Parathyroid adenoma (tissue), 2 donors: ENCODE measurements around the gene SELENOF.

Source experiments
- H2AFZ ChIP-seq: fragments of 300-600 bp; sonication (generic); one replicate; pipeline ENCODE4 v1.7.0; 2017; ENCODE audit warnings: antibody characterized with exemption, mild to moderate bottlenecking
- H3K27ac ChIP-seq: fragments of 300-600 bp; sonication (generic); one replicate; pipeline ENCODE4 v1.7.0; 2017
- H3K27me3 ChIP-seq: fragments of 300-600 bp; sonication (generic); one replicate; pipeline ENCODE4 v1.7.0; 2017; ENCODE audit warnings: low read length; ENCODE audit not compliant: control insufficient read depth, insufficient read depth
- H3K36me3 ChIP-seq: fragments of 300-600 bp; sonication (generic); one replicate; pipeline ENCODE4 v1.7.0; 2017; ENCODE audit warnings: low read length; ENCODE audit not compliant: control insufficient read depth, insufficient read depth
- H3K4me1 ChIP-seq: fragments of 300-600 bp; sonication (generic); one replicate; pipeline ENCODE4 v1.7.0; 2017; ENCODE audit warnings: control low read depth
- H3K4me2 ChIP-seq: fragments of 300-600 bp; sonication (generic); one replicate; pipeline ENCODE4 v1.7.0; 2017; ENCODE audit warnings: low read length
- H3K4me3 ChIP-seq: fragments of 300-600 bp; sonication (generic); one replicate; pipeline ENCODE4 v1.7.0; 2017; ENCODE audit warnings: low read depth, low read length
- H3K79me2 ChIP-seq: fragments of 300-600 bp; sonication (generic); one replicate; pipeline ENCODE4 v1.7.0; 2017; ENCODE audit warnings: control low read depth
- H3K9ac ChIP-seq: fragments of 300-600 bp; sonication (generic); one replicate; pipeline ENCODE4 v1.7.0; 2017; ENCODE audit warnings: mild to moderate bottlenecking
- H3K9me3 ChIP-seq: fragments of 300-600 bp; sonication (generic); one replicate; pipeline ENCODE4 v1.7.0; 2017; ENCODE audit warnings: low read length; ENCODE audit not compliant: control insufficient read depth
- TF ChIP-seq, protein P1 (sequence below): fragments of 300-600 bp; sonication (generic); IDR thresholded peaks from one replicate; pipeline ENCODE4 v1.7.0; 2017; ENCODE audit warnings: antibody characterized with exemption, mild to moderate bottlenecking
- donor health status: primary hyperparathyroidism.

The SELENOF gene

DNA sequence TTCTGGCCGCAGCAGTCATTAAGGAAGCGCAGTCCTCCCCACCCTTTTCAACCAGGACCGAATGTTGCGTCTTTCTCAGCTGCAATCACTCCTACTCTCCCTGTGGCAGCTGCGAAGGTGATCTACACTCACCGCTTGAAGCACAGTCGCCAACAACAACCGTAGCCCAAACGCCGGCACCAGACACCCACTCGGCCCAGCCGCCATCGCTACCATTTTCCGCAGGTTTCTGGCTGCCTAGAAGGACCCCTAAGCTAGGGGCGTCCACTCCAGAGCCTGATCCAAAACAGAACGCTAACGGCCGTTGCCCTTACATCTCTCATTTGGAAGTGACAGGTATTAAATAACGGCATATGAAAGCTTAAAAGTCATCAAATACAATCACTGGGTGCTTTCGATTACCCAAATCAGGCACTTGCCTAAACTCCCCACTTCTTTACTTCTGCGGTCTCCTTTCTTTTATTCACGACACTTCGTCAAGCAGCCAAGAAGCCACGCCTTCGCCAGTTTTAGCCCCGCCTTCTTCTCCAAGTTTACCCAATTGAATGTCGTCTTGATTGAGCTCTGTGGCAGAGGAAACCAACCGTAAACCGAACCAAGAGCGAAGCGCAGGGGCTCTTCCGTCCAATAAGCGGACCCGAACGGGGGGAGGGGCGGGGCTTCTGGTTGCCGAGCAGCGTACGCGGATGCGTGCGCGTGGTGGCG, at the start of gene SELENOF:
Gene SELENOF, minus strand, starts transcription at position 231 of the 705 bp plus-strand sequence. Its CDS starts 15 bp downstream, at position 216.
- Histone ChIP-seq H3K9ac (peak within 1 kb of the TSS; percentile 34), H3K4me3 (peak within 1 kb of the TSS; percentile 87), H3K27ac (peak within 1 kb of the TSS; percentile 86), H2AFZ (peak within 1 kb of the TSS; percentile 87), H3K36me3 (no peaks in the 10 kb centered on the region), H3K9me3 (no peaks in the 10 kb centered on the region), H3K79me2 (peaks cover 18% of the 10 kb centered on the region), H3K4me1 (peaks cover 10% of the 10 kb centered on the region), H3K27me3 (no peaks in the 10 kb centered on the region), H3K4me2 (peak within 1 kb of the TSS; percentile 98)
- TF ChIP-seq, protein P1, sequence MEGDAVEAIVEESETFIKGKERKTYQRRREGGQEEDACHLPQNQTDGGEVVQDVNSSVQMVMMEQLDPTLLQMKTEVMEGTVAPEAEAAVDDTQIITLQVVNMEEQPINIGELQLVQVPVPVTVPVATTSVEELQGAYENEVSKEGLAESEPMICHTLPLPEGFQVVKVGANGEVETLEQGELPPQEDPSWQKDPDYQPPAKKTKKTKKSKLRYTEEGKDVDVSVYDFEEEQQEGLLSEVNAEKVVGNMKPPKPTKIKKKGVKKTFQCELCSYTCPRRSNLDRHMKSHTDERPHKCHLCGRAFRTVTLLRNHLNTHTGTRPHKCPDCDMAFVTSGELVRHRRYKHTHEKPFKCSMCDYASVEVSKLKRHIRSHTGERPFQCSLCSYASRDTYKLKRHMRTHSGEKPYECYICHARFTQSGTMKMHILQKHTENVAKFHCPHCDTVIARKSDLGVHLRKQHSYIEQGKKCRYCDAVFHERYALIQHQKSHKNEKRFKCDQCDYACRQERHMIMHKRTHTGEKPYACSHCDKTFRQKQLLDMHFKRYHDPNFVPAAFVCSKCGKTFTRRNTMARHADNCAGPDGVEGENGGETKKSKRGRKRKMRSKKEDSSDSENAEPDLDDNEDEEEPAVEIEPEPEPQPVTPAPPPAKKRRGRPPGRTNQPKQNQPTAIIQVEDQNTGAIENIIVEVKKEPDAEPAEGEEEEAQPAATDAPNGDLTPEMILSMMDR, result no peak

- H3K4me1 ChIP-seq, result no peaks in the 10 kb centered on the region
- TF ChIP-seq, protein P1, result no peak
- H3K36me3 ChIP-seq, result no peaks in the 10 kb centered on the region
- no peaks in the 10 kb centered on the region for H3K27me3 ChIP-seq
- no peak overlapping the region for H3K9ac ChIP-seq
- no peak overlapping the region for H3K4me2 ChIP-seq
- no peaks in the 10 kb centered on the region for H3K9me3 ChIP-seq
- no peak overlapping the region for H3K27ac ChIP-seq
- H3K79me2 ChIP-seq, result no peaks in the 10 kb centered on the region
- H3K4me3 ChIP-seq, result no peak overlapping the region
- no peak overlapping the region for H2AFZ ChIP-seq
Measured at GRCh38 chr1:86960548-86960947, 46.6 kb upstream of the SELENOF start.

DNA sequence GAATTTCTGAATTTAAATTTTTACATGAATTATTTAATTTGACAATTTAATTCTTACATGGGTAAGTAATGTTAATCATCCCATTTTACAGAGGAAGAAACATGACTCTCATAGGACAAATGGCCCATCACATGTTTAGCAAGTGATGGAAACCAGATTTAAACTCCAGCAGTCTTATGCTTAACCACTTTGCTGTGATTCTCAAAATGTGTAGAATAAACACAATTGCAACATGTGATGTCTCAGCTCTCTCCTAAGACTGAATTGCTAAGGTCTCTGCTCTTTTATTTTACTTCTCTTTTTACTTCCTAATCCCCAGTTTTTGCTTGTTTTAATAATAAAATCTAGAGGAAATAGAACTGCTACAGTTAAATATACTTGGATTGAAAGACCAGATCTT, 43.3 kb upstream of the SELENOF start:
- Histone ChIP-seq H3K4me3 (no peak overlapping the region), H3K4me1 (no peaks in the 10 kb centered on the region), H3K27ac (no peak overlapping the region), H3K9me3 (no peaks in the 10 kb centered on the region), H3K79me2 (no peaks in the 10 kb centered on the region), H3K9ac (no peak overlapping the region), H3K36me3 (no peaks in the 10 kb centered on the region), H3K4me2 (no peak overlapping the region), H3K27me3 (no peaks in the 10 kb centered on the region), H2AFZ (no peak overlapping the region)
- TF ChIP-seq, protein P1, result no peak

DNA sequence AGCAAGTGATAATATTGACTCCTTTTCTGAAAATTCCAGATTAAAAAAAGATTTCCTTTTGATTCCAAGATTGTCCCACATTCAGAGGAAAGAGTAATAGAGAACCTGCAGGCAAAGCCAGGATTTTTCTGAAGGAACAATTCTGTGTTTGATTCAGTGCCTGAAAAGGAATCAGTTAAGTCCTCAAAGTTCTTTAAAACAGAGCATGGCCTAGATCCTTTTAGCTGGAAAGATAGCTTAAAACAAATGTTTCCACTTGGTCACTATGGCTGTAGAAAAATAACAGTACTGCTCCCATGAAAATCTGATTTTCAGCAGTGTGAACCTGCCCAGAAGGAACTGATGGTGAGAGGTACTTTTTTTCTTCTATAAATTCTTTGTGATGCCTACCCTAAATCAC, 42.3 kb upstream of the SELENOF start:
- Histone ChIP-seq H3K27ac (no peak overlapping the region), H3K9ac (no peak overlapping the region), H3K4me1 (no peaks in the 10 kb centered on the region), H3K4me3 (no peak overlapping the region), H3K36me3 (no peaks in the 10 kb centered on the region), H3K9me3 (no peaks in the 10 kb centered on the region), H3K4me2 (no peak overlapping the region), H3K79me2 (no peaks in the 10 kb centered on the region), H2AFZ (no peak overlapping the region), H3K27me3 (no peaks in the 10 kb centered on the region)
- TF ChIP-seq, protein P1, result no peak

DNA sequence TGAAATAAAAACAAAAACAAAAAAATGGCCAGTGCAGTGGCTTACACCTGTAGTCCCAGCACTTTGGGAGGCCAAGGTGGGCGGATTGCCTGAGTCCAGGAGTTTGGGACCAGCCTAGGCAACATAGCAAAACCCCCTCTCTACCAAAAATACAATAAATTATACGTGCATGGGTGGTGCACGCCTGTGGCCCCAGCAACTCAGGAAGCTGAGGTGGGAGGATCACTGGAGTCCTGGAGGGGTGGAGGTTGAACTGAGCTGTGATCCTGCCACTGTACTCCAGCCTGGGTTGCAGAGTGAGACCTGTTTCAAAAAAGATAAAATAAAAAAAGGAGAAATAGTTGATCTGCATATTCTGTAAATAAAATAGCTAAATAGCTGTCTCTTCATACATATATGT, 41.8 kb upstream of the SELENOF start:
- Histone ChIP-seq H3K9me3 (no peaks in the 10 kb centered on the region), H3K27ac (no peak overlapping the region), H3K27me3 (no peaks in the 10 kb centered on the region), H3K4me2 (no peak overlapping the region), H3K4me1 (no peaks in the 10 kb centered on the region), H3K4me3 (no peak overlapping the region), H2AFZ (no peak overlapping the region), H3K79me2 (no peaks in the 10 kb centered on the region), H3K9ac (no peak overlapping the region), H3K36me3 (no peaks in the 10 kb centered on the region)
- TF ChIP-seq, protein P1, result no peak
